GM18868 (cell line): ENCODE measurements around the gene DNASE1L2.

Source experiments
- ATAC-seq: cut with Tn5 transposase; IDR thresholded peaks from one replicate; pipeline ENCODE4 v1.9.1; 2021; ENCODE audit warnings: mild to moderate bottlenecking, moderate library complexity; ENCODE audit not compliant: unreplicated experiment

The DNASE1L2 gene

GRCh38 chr16:2284001-2284770 is 47.9 kb downstream of the DNASE1L2 start:
- ATAC-seq = no peak

GRCh38 chr16:2284797-2285576 is 48.7 kb downstream of the DNASE1L2 start:
- no peak for ATAC-seq

- ATAC-seq = no peak
These were observed 49.5 kb downstream of the DNASE1L2 start for GRCh38 chr16:2285731-2286191.

GRCh38 chr16:2286550-2286949 is 50.3 kb downstream of the DNASE1L2 start:
- ATAC-seq = no peak

- no peak for ATAC-seq
These were observed 51.8 kb downstream of the DNASE1L2 start for GRCh38 chr16:2287916-2288547.
